ENCODE data around the gene CGB1.
A peak's percentile ranks its signal among the peaks of the same experiment; 100 is the strongest.

Gene CGB1

GRCh38 chr19:48988286-48988685 is 48.4 kb downstream of the CGB1 start:
- no peak for TF ChIP-seq CTCF (IDR thresholded peaks at IDR 0.05)
- DNase-seq, result no peak
- Mint-ChIP-seq H3K27ac (no peak overlapping the region), H3K36me3 (ENCODE audit: low read depth) (peaks cover 54% of the 10 kb centered on the region), H3K4me3 (no peak overlapping the region), H3K9me3 (no peaks in the 10 kb centered on the region), H3K27me3 (ENCODE audit: low read depth, poor library complexity) (no peaks in the 10 kb centered on the region), H3K4me1 (peaks cover 22% of the 10 kb centered on the region)

GRCh38 chr19:48987323-48987722 is 49.4 kb downstream of the CGB1 start:
- no peak for DNase-seq
- TF ChIP-seq CTCF (IDR thresholded peaks at IDR 0.05), result no peak
- H3K36me3 Mint-ChIP-seq (ENCODE audit: low read depth), result peaks cover 60% of the 10 kb centered on the region
- H3K27ac Mint-ChIP-seq, result peak overlapping the region; percentile 56
- peaks cover 19% of the 10 kb centered on the region for H3K4me1 Mint-ChIP-seq
- no peaks in the 10 kb centered on the region for H3K9me3 Mint-ChIP-seq
- H3K27me3 Mint-ChIP-seq (ENCODE audit: low read depth, poor library complexity), result no peaks in the 10 kb centered on the region
- no peak overlapping the region for H3K4me3 Mint-ChIP-seq

GRCh38 chr19:48986211-48986610 is 50.5 kb downstream of the CGB1 start:
- H3K36me3 Mint-ChIP-seq (ENCODE audit: low read depth), result peaks cover 71% of the 10 kb centered on the region
- no peak for TF ChIP-seq CTCF (IDR thresholded peaks at IDR 0.05)
- no peak overlapping the region for H3K27ac Mint-ChIP-seq
- no peak overlapping the region for H3K4me3 Mint-ChIP-seq
- peaks cover 13% of the 10 kb centered on the region for H3K4me1 Mint-ChIP-seq
- peaks cover 1% of the 10 kb centered on the region for H3K27me3 Mint-ChIP-seq (ENCODE audit: low read depth, poor library complexity)
- DNase-seq, result no peak
- H3K9me3 Mint-ChIP-seq, result no peaks in the 10 kb centered on the region

GRCh38 chr19:48985711-48986110 is 51.0 kb downstream of the CGB1 start:
- Mint-ChIP-seq H3K4me1 (peaks cover 8% of the 10 kb centered on the region), H3K27me3 (ENCODE audit: low read depth, poor library complexity) (peaks cover 3% of the 10 kb centered on the region), H3K27ac (no peak overlapping the region)

More at GRCh38 chr19:48985711-48986110, 51.0 kb downstream of the CGB1 start:
- peaks cover 72% of the 10 kb centered on the region for H3K36me3 Mint-ChIP-seq (ENCODE audit: low read depth)
- no peak for DNase-seq
- no peaks in the 10 kb centered on the region for H3K9me3 Mint-ChIP-seq
- TF ChIP-seq CTCF (IDR thresholded peaks at IDR 0.05), result no peak
- no peak overlapping the region for H3K4me3 Mint-ChIP-seq
